Measurements from ENCODE around the gene TBKBP1.

Gene TBKBP1

DNA sequence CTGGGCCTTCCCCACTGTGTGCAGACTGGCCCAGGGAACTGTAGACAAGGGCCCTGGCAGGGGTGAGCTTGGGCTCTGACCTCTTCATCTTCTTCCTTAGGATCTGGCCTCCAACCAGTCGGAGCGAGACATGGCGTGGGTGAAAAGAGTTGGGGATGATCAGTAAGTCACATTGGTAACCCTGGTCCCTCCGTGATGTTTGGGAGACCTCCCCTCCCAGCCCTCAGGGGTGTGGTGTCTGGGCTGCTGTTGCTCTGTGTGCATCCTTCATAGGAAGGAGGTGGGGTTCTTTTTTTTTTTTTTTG is 5.5 kb downstream of the TBKBP1 start:
- DNase-seq (ENCODE audit: low spot score): no peak

DNA sequence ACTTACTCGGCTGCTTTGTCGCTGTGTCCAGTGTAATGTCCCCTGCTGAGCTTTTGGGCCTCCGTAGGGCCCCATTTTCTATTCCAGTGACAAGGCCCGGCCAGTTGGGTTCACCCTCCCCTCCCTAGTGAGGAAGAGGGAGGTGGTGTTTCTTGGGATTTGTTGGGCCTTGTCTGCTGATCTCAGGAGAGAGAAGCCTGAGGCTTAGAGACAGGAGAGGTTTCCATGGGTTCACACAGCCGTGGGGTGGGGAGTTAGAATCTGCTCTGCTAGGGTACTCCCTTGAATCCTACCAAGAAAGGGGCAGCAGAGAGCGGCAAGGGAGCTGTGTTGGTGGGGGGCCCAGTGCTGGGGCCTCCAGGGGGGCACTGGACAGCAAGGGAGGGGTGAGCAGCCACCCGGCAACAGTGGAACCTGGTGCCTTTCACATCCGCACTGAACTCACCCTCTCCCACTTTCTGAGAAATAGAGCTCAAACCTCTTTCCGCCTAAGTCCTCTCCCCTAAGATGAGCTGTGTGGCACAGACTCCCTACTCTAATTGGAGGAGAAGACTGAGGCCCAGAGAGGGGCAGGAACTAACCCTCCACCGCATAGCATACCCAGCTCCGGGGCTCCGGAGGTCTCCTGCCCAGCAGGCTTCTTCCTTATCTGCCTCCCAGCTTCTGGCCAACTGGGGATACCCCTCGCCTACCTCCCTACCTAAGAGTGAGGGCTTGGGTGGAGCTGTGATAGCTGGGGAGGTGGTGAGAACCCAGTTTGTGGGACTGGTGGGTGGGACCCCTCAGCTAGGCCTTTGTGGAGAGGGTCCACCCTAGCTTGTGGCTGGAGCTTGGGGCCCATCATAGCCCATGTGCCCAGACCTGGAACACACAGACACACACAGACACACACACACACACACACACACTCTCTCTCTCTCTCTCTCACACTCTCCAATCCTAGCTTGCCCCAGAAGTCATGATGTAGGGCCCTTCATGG is 6.8 kb downstream of the TBKBP1 start:
- DNase-seq (ENCODE audit: low spot score): no peak

DNA sequence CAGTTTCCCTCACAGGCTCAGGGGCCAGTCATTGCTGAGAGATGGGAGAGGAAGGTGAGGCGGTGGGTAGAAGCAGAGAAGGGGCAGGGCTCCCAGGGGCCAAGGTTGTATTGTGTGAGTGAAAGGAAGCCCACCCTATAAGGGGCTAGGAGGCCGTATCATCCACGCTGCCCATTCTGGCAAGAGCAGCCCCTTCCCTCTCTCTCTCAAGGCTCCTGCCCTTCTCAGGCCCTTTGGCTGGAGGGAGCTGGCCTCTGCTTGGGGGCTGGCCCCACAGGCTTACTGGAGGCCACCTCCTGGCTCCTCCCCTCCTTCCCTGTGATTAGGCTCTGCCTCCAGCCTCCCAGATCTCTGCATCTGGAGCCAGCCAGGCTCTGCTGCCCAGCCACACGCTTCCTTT is 7.6 kb downstream of the TBKBP1 start:
- no peak for DNase-seq (ENCODE audit: low spot score)

DNA sequence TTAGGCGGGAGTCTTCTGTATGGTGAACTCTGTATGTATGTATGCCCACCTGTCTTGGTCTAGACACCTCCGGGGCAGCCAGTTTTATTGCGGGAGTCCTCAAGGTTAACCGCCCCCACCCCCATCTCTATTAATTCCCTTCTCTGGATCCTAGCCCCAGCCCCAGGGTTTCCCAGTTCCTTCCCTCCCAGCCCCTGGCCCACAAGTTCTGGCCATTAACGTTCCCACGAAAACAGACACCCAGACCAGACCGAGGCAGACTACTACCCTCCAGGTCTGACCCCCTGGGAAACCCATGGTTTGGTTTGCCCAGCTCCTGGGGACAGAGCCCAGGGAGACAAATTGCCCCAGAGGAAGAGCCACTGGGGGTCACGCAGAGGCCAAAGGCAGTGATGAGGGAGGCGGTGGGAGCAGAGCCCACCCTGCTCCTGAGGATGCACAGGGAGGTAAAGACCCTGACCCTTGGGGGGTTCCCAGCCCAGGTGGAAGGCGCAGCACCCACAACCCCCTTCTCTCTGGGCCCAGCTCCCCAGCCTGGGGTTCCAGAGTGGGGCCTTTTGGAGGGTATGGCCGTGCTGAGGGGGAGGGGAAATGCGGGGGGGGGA is 8.5 kb downstream of the TBKBP1 start:
- DNase-seq (ENCODE audit: low spot score): no peak

DNA sequence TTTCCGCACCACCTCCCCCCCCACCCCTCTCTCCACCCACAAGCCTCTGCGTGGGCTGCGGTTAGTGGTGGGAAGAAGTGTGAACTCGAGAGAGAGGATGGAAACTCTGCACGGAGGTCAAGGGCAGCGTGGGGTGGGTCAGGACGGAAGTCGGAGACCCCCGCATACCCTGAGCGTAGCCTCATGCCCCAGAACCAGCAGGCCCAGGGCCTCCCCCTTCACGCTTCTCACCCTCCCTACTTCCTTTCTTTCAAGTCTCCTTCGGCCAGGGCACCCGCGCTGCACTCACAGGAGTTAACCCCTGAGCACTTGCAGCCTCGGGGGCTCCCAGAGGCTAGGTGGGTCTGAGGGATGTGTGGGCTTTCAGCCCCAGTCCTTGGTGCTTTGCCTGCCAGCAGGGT is 9.2 kb downstream of the TBKBP1 start:
- DNase-seq (ENCODE audit: low spot score): no peak

DNA sequence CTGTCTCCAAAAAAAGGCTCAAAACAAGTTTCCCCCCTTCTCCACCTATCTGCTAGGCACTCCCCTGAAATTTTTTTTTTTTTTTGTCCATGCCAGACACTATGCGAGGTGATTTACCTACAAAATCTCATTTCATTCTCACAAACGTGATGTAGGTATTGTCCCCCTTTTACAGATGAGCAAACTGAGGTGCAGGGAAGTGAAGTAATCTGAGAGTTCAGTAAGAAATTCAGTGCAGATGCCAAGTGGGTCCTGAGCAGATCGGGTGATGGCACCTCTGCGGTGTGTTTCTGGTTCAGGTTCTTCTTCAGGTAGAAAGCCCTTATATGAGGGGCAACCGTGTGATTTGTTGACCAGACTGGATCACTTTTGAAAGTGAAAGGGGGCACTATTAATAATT is 9.7 kb downstream of the TBKBP1 start:
- DNase-seq (ENCODE audit: low spot score): no peak

DNA sequence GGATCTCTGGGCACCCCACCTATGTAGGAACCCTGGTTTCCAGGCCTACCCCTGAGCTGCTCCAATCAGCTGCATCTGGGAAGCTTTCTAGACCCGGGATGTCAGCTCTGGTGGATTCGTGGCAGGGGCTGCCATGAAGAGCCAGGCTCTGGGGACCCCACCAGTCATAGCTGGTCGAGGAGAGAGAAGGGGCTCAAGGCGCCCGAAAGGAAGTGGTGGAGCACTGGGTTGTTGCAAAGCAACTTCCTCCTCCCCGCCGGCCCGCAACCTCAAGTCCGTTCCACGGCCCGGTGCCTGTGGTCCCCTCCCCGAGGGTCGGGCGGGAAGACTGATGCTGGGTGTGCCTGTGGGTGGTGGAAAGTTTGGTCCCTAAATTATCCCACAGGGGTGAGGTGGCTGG is 10.2 kb downstream of the TBKBP1 start:
- DNase-seq (ENCODE audit: low spot score): no peak

DNA sequence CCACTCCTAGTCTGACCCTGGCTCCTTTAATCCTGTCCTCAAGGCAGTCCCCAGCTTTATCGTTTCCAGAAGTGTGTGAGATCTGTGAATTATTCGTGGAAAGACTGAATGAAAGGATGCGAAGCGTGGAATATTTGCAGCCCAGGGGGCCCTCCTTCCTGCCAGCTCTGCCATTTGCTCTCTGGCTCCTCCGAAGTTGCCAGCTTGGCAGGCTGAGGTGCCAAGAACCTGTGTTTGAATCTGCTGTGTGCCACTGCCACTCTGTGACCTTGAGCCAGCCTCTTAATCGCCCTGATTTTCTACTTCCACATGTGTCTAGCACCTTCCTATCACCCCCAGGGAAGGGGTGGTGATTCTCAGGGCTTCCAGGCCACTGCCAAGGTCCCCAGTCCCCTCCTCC is 10.8 kb downstream of the TBKBP1 start:
- DNase-seq (ENCODE audit: low spot score): no peak

DNA sequence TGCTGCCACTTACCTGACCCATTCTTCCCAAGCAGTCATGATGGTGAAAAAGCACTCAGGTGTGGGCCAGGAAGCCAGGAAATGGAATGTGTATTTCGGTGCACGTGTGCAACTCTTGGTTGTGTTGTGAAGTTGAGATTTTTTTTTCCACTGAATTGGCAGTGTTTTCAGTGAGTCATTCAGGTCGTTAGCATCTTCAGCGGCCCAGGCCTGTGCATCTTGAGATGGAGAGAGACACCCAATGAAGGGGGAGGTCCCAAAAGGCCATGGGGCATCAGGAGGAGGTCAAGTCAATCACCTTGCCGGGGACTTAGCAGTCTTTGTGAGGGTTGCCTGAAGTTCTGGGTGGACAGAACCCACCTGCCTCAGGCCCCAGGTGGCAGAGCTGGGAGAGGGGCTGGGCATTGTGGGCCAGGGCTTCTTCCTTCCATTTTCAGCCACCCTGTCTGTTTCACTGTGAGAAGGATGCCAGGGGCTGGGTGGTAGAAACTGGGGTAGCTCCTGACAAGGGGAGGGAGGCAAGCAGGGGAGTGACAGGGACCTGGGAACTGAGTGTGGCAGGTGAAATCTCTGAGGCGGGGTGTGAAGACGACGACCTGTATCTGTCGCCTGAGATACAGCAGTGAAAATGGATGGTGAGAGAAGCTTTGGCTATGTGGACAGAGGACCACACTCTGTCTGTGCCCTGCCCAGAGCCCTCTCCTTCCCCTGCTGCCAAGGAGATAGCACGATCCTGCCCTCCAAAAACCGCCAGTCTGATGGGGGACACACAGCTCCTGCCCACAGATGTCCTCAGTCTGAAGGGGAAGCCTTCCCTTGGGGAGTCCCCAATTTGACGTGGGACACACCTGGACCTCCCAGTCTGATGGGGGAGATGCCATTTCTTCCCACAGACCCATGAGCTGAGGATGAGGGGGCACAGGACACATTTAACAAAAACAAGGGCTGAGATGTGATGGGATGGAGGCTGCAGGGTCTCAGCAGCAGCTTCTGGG is 11.9 kb downstream of the TBKBP1 start:
- no peak for DNase-seq (ENCODE audit: low spot score)

DNA sequence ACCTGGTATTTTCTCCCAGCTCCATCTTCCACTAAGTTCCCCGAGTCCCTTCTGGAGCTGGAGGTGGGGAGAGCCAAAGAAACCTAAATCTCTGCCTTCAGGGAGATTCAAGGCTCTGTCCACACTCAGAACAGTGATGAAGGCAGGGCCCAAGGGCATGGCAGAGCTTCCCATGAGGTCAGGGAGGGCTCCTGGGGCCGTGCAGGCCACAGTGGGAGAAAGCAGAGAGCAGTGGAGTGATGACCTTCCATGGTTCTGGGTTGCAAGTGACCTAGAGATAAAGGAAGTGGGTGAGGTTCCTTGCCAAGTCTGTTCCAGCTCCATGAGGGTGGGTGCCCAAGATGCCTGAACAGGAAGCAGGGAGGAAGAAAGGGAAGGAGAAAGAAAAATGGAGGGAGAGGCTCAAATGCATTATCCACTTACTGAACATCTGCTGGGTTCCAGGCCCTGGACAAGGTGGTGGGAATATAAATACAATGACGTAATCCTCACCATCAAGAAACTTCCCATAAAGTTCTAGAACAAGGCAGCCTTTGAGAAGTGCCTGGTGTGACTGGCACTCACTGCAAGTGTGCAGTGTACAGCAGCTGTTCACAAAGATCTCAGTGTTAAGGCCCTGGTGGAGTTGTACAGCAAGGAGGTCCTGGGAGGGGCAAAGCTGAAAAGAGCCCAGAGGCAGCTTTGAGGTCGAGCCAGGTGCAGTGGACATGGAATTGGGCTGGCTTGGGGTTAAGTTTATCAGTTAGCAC is 13.3 kb downstream of the TBKBP1 start:
- no peak for DNase-seq (ENCODE audit: low spot score)

DNA sequence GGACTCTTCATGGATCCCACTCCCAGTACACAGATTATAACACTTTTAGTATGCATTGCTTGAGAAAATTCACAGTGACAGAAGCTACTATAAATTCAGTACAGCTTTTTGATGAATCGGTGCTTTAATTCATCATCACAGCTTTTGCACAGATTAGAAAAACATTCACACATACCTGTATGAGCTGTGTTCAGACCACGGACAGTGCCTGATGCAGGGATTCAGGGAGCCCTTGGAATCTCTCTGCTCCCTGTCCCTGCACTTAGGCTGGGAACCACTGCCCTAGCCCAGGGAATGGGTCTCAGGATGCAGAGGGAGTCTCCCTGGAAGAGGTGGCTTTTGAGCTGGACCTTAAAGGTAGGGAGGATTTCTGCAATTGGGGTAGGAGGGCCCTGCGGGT is 13.9 kb downstream of the TBKBP1 start:
- DNase-seq (ENCODE audit: low spot score): no peak

DNA sequence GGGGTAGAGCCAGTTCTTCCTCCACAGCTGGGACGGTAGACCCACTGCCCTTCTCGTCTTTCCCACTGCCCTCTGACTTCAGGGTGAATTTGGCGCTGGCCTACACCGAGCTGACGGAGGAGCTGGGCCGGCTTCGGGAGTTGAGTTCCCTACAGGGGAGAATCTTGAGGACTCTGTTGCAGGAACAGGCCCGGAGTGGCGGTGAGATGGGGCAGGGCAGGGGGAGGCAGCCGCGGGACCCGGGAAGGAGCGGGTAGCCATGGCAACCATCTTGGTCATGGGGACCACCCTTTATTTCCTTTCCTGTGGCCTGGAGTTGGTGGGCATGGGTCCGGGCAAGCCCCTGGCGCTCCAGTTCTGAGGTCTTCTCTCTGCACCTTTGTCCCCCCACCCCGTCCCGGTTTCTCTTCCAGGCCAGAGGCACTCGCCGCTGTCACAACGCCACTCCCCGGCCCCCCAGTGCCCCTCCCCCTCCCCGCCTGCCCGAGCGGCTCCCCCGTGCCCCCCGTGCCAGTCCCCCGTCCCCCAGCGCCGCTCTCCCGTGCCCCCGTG is 14.4 kb downstream of the TBKBP1 start:
- DNase-seq (ENCODE audit: low spot score): no peak

DNA sequence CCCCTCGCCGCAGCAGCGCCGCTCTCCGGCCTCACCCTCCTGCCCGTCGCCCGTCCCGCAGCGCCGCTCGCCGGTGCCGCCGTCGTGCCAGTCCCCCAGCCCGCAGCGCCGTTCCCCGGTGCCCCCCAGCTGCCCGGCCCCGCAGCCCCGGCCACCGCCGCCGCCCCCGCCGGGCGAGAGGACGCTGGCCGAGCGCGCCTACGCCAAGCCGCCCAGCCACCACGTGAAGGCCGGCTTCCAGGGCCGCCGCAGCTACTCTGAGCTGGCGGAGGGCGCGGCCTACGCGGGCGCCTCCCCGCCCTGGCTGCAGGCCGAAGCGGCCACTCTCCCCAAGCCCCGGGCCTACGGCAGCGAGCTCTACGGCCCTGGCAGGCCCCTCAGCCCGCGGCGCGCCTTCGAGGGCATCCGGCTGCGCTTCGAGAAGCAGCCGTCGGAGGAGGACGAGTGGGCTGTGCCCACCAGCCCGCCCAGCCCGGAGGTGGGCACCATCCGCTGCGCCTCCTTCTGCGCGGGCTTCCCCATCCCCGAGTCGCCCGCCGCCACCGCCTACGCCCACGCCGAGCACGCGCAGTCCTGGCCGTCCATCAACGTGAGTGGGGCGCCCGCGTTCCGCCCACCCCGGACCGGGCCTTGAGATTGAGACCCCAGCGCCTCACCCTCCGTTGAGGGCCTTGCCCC is 15.0 kb downstream of the TBKBP1 start:
- no peak for DNase-seq (ENCODE audit: low spot score)

DNA sequence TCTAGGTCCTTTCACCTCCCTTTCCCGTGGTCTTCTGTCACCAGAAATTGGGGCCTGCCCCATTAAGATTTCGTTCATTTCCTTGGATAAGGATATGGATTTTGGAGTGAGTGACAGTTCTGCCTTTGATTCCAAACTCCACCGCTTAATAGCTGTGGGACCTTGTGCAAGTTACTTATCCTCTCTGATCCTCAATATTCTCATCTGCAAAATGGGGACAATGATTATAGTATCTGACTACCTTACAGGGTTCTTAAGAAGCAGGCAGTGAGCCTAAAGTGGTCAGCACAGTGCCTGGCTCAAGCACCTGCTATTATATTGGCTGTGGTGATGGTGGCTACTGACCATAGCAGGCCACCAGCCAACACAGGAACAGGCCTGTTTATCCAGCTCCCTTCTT is 15.6 kb downstream of the TBKBP1 start:
- no peak for DNase-seq (ENCODE audit: low spot score)

DNA sequence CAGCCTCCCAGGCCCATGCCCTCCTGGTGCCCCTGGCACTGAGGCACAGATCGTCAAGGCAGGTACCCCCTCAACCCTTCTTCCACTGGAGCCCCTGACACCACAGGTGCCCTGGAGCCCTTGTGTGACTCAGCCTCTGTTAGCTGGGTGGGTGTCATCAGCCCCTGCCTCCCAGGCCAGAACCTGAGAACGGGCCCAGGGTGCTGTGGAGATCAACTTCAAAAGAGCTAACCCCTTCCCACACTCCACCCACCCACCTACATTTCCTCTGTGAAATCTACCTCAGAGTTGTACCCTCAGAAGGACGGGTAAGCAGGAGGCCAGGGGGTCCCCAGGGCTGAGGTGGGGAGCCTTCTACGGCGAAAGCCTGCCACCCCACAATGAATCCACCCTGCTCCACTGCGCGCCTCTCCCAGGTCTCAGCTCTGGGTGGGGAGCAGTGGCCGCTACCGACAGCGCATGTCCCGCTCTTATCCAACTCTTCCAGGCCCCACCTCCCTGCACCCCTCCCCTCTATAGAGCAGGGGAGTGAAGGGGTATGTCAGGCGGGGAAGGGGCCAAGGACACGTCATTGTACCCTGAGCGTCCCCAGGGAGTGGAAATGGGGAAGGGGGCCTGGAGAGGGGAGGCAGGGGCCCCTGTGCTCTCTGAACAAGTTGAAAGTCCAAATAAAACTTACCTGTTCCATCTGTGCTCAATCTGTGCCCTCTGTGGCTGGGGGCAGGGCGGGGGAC is 17.6 kb downstream of the TBKBP1 start:
- no peak for DNase-seq (ENCODE audit: low spot score)

DNA sequence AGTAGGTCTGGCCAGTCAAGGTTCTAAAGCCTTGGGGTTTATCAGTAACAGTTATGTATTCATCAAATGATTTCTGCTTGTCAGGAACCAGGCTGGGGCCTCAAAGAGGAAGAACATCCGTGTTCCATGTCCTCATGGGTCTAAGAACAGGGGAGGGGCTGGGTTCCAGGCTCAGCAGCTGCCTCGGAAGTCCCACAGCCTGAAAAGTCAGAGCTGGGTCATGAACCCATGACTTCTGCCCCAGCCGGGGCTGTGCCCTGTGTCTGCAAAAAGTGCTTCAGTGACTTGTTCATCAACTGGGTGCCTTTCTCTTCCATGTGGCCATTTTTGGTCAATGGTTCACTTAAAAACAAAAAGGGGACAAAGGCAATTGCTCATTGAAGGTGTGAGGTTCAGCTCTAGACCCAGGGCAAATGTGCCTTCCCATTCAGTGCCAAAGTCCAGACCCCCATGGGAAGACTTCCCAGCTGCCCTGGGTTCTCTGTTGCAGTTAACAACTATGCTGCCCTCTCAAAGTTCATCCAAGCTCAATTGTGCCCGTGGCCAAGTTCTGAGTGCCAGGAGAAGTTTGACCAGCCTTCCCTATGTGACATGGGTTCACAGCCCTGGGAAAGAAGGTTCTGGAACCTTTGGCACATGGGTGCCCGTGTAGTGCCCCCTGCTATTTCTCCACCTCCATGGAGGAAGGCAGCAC is 18.5 kb downstream of the TBKBP1 start:
- DNase-seq (ENCODE audit: low spot score): no peak

DNA sequence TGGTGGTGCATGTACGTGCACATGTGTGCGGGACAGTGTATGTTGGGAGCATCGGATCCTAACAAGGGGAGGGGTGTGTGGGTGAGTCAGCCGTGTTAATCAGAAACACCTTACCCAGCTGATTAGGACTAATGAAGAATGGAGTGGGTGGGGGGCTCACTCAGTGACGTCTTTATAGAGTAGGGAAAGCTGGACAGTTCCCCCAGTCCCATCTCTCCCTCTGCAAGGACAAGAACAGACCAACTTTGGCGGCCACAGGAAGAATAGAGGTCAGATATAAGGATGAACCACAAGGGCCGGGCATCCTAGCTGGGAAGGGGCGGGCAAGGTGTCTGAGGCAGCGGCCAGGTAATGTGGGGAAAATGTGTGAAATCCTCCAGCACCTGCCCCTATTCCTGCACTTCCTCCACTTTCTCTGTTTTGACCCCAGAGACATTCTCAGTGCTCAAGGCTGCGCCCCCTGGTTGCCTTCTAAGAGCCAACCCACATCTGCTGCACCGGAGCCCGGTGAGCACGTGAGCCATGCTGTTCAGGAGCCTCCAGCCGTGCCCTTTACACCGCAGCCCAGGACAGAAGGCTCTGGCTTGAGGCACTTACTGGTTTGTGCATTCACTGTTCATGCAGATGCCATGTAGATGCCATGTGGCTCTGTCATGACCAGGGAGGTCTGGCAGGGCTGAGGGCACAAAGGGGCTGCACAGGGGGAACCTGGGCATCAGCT is 20.2 kb downstream of the TBKBP1 start:
- no peak for DNase-seq (ENCODE audit: low spot score)

DNA sequence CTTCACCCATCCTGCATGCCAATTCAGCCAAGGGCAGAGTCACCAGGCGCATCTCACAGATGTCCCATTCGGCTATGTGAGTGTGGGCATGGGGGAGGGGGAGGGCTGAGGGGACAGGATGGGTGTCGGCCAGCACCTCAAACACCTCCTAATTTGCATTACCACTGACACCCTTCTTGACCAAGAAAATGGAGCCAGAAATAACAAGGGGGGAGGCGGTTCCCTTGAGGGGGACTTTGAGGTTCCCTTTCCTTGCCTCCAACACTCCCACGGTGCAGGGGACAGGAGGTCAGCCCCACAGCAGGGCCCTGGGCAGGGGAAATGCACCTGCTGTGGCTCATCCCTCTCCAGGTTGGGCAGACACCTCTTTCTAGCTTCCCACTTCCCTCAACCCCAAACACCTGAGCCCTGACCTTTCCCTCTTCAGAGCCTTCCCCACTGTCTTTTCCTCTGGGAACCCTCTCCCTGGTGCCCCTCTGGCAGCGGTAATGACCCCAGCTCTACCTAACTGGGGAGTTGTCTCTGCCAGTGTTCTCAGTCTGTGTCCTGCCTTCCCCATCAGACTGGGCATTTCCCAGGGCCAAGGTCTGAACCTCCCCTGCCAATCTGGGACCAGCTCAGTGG is 20.9 kb downstream of the TBKBP1 start:
- no peak for DNase-seq (ENCODE audit: low spot score)
